Hypothalamus (tissue), 51 donors: Measurements from ENCODE around the gene KRTAP5-3.
"Not testable (repeated sequence)": the region's sequence is repeated elsewhere in the genome, so short reads cannot be mapped to it uniquely, and the experiment has no call there.

Experiments
- DNase-seq, 51 donors: peaks; one replicate each; lab custom pipeline; 2025; lab: John Stamatoyannopoulos, UW

KRTAP5-3 gene

GRCh38 chr11:1608363-1608762, at the start of gene KRTAP5-3:
Gene KRTAP5-3 (minus strand): TSS chr11:1608463. CDS start chr11:1608385, 78 bp downstream.
- DNase-seq: no peak

GRCh38 chr11:1656670-1657069, 48.4 kb upstream of the KRTAP5-3 start:
- DNase-seq: no peak

- no peak for DNase-seq
Observed at GRCh38 chr11:1656061-1656441, 47.8 kb upstream of the KRTAP5-3 start.

GRCh38 chr11:1655168-1656060, 47.2 kb upstream of the KRTAP5-3 start:
- DNase-seq: no peak

GRCh38 chr11:1654388-1655167, 46.3 kb upstream of the KRTAP5-3 start:
- DNase-seq: no peak

GRCh38 chr11:1653541-1654387, 45.5 kb upstream of the KRTAP5-3 start:
- DNase-seq: no peak

- peak in 50 of 51 donors; percentile 12 to 83 (median 65) for DNase-seq
Observed at GRCh38 chr11:1652771-1653540, 44.7 kb upstream of the KRTAP5-3 start.

GRCh38 chr11:1652442-1652770, 44.1 kb upstream of the KRTAP5-3 start:
- peak in 1 of 51 donors; percentile 53 for DNase-seq

GRCh38 chr11:1652026-1652425, 43.8 kb upstream of the KRTAP5-3 start:
- DNase-seq: no peak

GRCh38 chr11:1651411-1651980, 43.2 kb upstream of the KRTAP5-3 start:
- DNase-seq: no peak

- DNase-seq: no peak
Observed at GRCh38 chr11:1650918-1651262, 42.6 kb upstream of the KRTAP5-3 start.

- DNase-seq: no peak
Observed at GRCh38 chr11:1650034-1650917, 42.0 kb upstream of the KRTAP5-3 start.

GRCh38 chr11:1648653-1649420, 40.6 kb upstream of the KRTAP5-3 start:
- DNase-seq: no peak

- DNase-seq: no peak
Observed at GRCh38 chr11:1647901-1648652, 39.8 kb upstream of the KRTAP5-3 start.

GRCh38 chr11:1646540-1646939, 38.3 kb upstream of the KRTAP5-3 start:
- DNase-seq: not testable (repeated sequence)

- DNase-seq: no peak
Observed at GRCh38 chr11:1645357-1645821, 37.1 kb upstream of the KRTAP5-3 start.
